GM21526 (cell line): Measurements from ENCODE around the gene DDA1.
"Not testable (repeated sequence)": the region's sequence is repeated elsewhere in the genome, so short reads cannot be mapped to it uniquely, and the experiment has no call there.

Source experiments
- ATAC-seq: cut with Tn5 transposase; IDR thresholded peaks from one replicate; pipeline ENCODE4 v1.9.1; 2021; ENCODE audit warnings: moderate library complexity; ENCODE audit not compliant: unreplicated experiment, low FRiP score

DDA1 gene

DNA sequence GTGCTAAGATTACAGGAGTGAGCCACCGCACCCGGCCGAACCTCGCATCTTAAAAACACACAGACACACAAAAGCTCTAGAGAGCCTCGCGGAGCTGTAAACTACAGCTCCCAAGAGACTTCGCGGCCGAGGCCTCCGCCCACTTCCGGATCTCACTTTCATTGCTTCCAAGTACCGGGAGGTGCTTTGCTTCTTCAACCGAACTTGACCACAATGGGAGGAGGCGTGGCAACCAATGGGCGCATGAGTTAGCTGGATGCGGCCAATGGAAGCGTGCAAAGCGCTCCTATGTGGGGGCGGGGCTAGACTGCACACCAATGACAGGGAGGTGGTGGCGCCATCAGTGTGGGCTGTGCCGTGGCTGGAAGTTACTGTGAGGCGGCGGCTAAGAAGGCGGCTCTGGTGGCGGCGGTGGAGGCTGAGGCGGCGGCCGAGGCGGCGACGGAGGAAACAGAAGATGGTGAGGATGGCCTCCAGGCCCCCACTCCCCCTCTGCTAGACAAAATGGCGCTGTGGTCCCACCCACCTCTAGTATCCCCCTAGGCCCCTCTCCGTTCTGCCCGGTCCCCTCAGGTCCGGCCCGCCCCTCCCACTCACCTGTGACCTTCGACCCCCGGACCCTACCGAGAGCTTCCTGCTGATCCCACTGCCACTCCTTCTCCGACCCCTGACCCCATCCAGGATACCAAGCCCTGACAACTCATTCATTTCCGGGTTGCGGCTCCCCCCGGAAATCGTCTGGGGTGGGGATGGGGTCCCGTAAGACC lies at the start of gene DDA1:
DDA1 (plus strand) TSS at position 366 of the 767 bp plus-strand sequence; CDS start at position 458, 92 bp downstream.
- peak; percentile 56 for ATAC-seq

DNA sequence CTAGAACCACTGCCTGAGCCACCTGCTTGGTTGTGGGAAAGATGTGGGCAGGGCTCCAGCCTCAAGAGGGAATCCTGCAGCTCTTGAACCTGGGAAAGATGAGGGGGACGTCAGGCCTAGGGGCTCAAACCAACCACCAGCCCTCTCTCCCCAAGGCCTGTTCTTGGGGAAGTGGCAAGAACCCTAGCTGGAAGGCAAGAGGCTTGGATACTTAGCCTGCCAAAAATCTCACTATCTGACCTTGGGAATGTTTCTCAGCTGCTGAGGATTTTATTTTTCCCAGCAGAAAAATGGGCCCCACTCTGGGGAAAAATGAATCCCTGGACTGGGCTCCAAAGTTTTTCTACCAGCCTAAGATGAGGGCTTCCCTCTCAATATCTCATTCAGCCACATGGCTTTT lies 49.4 kb upstream of the DDA1 start:
- ATAC-seq: no peak

DNA sequence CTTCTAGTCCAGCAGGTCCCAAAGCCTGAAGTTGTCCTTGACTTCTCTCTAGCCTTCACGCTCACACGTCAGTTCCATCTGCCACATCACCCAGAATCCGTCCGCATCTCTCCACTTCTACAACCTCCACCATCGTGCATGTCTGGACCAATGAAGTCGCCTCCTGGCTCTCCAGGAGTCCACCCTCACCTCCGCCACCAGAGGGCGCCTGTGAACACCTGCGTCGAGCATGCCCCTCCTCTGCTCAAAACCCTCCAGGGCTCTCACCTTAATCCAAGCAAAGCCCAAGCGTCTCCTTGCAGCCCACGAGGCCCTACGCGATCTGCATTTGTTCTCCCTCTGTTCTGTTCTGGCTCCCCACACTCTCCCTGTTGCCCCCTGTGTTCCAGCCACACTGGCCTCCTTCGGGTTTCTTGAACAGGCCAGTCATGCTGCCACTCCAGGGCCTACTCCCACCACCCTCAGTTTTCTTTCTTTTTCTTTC lies 48.5 kb upstream of the DDA1 start:
- ATAC-seq: no peak

DNA sequence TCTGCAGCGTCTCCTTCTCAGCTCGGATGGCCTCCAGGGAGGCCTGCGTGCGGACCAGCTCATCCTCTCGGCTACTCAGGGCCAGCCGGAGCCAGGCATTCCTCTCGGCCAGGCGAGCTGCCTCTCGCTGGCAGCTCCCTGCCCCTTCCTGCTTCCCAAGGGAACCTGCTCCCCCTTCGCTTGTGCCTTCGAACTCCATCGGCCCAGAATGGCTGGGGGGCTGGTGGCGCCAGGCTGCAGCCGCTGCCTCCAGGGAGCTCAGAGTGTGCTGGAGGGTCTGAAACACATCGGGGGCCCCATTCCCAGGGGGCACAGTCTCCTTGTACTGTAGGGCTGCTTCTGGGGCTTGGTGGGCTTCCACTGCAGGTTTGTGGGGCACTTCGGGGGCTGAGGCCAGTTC lies 46.8 kb upstream of the DDA1 start:
- ATAC-seq: no peak

DNA sequence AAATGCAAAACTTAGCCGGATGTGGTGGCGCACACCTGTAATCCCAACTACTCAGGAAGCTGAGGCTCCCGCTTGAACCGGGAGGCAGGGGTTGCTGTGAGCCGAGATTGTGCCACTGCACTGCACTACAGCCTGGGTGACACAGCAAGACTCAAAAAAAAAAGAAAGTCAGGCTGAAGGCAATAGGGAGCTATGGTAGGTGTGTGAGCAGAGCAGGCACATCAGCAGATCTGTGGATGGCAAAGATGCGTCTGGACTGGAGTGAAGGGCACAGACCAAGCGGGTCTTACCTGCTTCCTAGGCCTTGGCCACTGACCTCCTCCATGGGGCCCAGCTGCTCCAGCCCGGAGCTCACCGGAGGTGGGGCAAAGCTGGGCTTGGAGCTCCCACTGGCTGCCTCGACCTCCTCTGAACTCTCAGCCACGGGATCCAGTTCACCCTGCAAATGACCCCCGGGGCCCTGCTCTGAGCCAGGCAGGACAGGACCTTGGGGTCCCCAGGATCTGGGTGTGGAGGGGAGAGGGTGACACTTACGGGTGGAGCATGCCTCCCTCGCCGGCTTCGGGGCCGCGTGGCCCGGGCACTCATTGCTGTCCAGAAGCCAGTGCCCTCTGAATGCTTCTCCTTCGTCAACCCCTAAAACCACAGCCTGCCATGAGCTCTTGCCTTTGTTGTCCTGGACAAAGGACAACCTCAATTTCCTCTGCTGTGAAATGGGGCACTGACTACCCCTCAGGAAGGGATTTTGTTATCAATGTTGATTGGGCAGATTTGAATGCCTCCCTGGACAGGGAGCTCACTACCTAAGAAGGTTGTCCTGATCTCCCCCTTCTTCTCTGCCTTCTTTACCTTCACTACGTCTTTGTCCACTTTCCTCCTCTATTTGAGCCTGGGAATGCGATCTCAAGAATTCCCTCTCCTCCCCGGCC lies 45.4 kb upstream of the DDA1 start:
- ATAC-seq: no peak

DNA sequence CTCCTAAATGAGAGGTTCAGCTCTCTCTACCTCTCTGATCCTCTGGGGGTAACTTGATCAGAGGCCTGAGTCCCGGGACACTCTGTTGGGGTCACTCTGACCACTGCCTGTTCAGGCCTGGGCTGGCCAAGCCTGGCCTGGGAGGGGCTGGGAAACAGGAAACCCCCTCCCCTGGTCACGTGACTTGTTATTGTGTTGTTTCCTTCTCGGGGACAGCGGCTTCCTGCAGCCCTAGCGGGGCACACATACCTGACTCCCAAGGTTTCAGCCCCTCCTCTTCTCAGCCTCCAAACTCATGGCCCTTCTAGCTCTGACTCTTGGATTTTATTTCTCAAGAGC lies 44.8 kb upstream of the DDA1 start, which contains the start of gene USHBP1:
USHBP1 (minus strand) TSS at position 105 of the 339 bp plus-strand sequence. CDS start 446 bp downstream, outside the sequence.
- no peak for ATAC-seq

DNA sequence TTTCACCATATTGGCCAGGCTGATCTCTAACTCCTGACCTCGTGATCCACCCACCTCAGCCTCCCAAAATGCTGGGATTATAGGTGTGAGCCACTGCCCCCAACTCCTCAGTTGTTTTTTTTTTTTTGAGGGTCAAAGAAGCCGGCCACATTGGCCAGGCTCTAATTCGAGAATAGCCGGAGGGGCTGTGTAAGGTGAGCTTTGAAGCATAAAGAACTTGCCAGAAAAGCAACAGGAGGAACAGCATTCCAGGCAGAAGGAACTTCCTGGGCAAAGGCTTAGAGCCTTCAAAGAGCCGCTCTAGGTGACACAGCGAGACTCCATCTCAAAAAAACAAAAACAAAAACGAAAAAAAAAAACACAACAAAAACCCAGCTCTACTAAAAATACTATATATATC lies 43.3 kb upstream of the DDA1 start:
- no peak for ATAC-seq

DNA sequence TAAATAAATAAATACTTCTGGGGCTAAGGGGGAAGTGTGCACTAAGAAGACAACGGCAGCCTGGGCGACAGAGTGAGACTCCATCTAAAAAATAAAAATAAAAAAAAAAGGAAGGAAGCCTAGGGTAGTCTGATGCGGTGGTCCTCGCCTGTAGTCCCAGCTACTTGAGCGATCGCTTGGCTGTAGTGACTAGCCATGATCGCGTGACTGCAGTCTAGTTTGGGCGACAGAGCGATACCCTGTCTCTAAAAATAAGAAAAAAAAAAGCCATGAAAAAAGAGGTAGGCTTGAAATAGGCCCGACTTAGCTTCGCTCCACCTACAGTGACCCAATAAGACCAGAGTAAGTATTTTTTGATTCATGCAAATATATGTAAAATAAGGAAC lies 42.8 kb upstream of the DDA1 start:
- no peak for ATAC-seq

DNA sequence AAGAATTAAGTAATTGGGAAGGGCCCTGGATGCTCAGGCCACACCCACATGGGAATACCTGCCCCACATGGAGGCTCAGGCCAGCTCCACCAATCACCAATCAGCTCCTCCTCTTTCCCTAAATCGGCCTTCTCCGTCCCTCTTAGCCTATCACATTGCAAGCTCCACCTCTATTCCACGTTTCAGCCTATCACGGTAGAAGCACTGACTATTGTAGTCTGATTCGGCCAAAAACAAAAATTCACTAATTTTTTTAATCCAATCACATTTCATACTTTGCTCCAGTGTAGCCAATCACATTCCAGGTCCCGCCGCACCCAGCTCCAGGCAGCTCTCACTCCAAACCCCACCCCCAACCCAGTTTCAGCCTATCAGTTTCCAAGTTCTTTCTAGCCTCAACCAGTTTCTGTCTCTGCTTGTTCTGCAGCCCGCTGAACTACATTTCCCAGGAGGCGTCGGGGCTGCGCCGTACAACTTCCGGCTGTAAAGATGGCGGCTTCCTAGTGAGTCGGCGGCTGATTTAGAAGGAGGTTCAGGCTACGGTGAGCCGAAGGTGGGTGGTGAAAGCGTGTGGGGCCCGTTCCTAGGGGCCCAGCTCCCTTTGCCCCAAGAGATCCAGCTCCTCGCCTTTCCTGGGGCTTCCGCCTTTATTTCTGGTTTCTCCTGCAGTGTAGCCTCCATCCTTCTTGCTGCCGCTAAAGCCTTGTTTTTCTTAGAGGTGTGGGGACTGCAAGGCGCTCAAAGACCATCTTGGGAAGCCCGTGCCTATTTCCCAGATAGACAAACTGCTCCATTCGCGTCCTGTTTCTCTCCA lies 42.2 kb upstream of the DDA1 start, which contains the start of gene BABAM1:
BABAM1 (plus strand) TSS at position 469 of the 814 bp plus-strand sequence. CDS start 1,364 bp downstream, outside the sequence.
- peak; percentile 85 for ATAC-seq

DNA sequence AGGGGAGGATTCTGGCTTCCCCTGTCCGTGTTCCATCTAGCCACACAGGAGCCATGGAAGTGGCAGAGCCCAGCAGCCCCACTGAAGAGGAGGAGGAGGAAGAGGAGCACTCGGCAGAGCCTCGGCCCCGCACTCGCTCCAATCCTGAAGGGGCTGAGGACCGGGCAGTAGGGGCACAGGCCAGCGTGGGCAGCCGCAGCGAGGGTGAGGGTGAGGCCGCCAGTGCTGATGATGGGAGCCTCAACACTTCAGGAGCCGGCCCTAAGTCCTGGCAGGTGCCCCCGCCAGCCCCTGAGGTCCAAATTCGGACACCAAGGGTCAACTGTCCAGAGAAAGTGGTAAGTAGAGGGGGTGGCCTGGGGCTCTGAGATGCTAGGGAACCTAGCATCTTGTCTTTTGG lies 40.6 kb upstream of the DDA1 start:
- no peak for ATAC-seq

DNA sequence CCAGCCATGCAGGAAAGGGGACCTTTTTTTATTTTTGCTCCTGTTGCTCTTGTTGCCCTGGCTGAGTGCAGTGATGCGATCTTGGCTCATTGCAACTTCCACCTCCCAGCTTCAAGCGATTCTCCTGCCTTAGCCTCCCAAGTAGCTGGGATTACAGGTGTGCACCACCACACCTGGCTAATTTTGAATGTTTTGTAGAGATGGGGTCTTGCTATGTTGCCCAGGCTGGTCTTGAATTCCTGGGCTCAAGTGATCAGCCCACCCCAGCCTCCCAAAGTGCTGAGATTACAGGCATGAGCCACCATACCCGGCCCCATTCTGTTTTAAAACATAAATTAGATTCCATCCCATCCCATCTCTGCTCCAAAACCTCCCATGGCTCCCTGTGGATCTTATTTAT lies 34.5 kb upstream of the DDA1 start:
- not testable (repeated sequence) for ATAC-seq

DNA sequence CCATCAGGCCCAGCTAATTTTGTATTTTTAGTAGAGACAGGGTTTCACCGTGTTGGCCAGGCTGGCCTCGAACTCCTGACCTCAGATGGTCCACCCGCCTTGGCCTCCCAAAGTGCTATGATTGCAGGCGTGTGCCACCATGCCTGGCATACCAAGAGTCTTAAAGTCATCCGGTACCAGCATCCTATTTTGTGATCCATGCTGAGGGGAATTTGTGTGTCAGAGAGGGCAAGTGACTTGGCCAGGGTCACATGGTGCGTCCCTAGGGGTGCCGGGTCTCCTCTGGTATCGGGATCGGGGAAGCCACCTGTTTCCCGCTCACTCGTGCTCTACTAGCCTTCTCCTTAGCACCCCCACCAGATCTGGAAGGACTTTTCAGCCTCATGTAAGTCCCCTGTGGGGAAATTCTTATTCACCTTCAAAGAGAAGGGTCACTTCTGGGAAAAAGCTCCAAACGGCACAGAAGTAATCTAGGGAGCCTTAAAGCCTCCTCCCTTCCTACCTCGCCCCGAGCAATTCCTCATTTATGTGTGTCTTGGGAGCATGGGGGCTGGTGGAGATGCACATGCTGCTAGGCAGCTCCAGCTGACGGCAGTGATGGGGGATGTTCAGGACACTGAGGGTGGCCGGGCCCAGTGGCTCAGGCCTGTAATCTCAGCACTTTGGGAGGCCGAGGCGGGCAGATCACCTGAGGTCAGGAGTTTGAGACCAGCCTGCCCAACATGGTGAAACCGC lies 33.8 kb upstream of the DDA1 start:
- ATAC-seq: no peak

DNA sequence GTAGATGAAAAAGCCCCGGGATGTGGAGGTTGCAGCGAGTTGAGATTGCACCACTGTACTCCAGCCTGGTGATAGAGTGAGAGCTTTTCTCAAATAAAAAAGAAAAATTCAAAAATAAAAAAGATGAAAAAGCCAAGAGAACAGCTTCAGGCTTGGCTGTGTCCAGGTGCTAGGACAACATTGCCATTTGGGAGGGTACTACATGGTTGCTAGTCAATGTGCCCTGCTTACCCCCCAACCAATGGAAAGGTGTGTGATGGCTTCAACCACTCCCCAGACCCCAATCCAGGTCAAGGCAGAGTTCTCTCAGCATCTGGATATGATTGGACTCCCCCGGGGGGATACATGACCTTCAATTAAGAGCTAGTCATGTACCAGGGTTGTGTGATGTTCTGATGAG lies 29.9 kb upstream of the DDA1 start:
- ATAC-seq: no peak

DNA sequence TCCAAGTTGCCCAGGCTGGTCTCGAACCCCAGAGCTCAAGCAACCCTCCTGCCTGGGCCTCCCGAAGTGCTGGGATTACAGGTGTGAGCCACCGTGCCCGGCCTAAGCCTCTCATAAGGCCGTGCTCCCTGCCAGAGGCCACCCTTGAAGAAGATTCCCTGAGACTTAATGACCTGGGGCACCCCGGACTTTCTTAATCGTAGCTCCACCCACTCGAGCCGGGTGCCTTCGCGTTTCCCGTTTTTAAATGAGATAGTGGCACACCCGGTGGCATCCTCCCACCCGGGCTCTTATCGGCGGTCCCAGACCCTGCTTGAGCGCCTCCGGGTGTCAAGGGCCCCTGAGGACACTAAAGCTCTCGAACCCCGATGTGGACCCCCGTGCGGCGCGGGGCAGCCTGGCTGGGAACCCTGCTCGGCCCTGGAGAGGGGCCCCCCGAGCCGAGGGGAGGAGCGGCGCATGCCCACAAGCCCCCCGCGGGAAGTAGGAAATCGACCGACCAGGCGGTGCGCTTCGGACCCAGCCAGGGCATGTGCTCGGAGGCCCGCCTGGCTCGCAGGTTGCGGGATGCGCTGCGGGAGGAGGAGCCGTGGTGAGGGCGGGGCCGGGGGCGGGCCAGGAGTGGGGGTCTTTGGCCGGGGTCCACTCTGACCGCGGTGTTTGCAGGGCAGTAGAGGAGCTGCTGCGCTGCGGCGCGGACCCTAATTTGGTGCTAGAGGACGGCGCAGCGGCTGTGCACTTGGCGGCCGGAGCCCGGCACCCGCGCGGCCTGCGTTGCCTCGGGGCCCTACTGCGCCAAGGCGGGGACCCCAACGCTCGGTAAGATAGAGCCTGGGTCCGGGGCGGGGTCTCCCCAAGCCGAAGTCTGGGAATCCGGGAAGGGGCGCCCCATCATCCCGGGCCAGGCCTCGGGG lies 27.7 kb upstream of the DDA1 start, which contains the start of gene ANKLE1:
ANKLE1 (plus strand) TSS at position 511 of the 914 bp plus-strand sequence; CDS start at position 531, 20 bp downstream.
- ATAC-seq: no peak

DNA sequence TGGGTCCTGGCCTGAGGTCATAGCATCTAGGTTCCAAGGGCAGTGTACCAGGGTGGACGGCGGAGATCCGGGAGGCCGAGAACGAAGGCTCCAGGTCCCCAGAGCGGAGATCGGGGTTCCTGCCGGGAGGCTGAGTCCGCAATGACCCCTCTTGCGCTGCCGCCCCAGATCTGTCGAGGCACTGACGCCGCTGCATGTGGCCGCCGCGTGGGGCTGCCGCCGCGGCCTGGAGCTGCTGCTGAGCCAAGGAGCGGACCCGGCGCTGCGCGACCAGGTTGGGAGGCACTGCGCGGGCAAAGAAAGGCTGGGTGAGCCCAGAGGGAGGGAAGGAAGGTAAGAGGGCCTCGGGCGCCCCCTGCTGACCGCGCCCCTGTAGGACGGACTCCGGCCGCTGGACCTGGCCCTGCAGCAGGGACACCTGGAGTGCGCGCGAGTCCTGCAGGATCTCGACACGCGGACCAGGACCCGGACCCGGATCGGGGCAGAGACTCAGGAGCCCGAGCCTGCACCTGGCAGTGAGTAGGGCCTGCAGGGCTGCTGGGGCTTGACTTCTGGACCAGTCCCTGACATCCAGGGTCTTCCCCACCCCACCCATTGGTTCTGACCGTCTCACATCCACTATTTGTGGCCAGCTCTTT lies 26.8 kb upstream of the DDA1 start:
- peak; percentile 54 for ATAC-seq

DNA sequence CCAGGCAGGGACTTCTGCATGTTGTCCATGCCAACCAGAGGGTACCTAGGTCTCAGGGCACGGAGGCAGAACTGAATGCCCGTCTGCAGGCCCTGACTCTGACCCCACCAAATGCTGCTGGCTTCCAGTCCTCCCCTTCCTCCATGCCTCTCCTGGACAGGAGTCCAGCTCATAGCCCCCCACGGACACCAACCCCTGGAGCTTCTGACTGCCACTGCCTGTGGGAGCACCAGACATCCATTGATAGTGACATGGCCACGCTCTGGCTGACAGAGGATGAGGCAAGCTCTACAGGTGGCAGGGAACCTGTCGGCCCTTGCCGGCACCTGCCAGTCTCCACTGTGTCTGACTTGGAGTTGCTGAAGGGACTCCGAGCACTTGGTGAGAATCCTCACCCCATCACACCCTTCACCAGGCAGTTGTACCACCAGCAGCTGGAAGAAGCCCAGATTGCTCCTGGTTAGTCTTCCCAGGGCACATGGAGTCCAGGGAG lies 25.8 kb upstream of the DDA1 start:
- no peak for ATAC-seq

DNA sequence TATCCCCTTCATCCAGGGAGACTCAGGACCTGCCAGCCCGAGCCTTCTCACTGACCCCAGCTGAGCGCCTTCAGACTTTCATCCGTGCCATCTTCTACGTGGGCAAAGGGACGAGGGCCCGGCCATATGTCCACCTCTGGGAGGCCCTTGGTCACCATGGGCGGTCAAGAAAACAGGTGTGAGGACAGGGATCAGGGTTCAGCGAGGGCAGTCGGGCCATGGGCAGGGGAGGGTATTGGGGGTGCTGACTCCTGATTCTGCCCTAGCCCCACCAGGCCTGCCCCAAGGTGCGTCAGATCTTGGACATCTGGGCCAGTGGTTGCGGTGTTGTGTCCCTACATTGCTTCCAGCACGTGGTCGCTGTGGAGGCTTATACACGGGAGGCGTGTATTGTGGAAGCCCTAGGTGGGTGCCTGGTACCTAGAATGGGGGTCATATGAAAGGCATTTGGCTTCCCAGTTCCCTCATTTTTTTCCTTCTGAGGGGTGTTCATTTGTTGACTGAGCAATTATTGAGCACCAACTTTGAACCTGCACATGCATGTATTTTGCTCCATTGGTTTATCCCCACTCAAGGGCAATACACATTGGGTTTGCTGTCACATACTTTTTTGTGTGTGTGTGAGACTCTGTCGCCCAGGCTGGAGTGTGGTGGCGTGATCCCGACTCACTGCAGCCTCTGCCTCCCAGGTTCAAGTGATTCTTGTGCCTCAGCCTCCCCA lies 23.8 kb upstream of the DDA1 start:
- ATAC-seq: no peak
